PC-3 (cell line): ENCODE results near the gene HNRNPA2B1. TPM values are rescaled to one million over a fixed set of nuclear protein-coding genes. Genes with fewer than 3 reads are reported as not detected.

Experiments used
- ATAC-seq: fragments of 200-7000 bp; cut with Tn5 transposase; 2 replicates; pipeline ENCODE4 v1.9.1; 2020; ENCODE audit warnings: mild to moderate bottlenecking, moderate library complexity
- BruUV-seq: library from RNA; stranded (reverse); fragments of 400-500 nt; replicated peaks from 2 replicates; lab custom pipeline; 2021; lab: Mats Ljungman, UMichigan
- CTCF ChIA-PET: fragments of 300-600 bp; sonication (Branson Sonifier 250); formaldehyde crosslinking; loops from one replicate; lab custom pipeline; 2022; ENCODE audit warnings: antibody characterized with exemption; lab: Charles Lee
- POLR2A ChIA-PET: fragments of 300-600 bp; sonication (Branson Sonifier 250); formaldehyde crosslinking; loops from one replicate; lab custom pipeline; 2022; ENCODE audit warnings: antibody characterized with exemption; ENCODE audit not compliant: unreplicated experiment; lab: Charles Lee
- DNase-seq: peaks from one replicate; pipeline ENCODE4 v3.0.0-alpha.2; 2015
- H2AFZ ChIP-seq: fragments of 300-600 bp; sonication (generic); 2 replicates; pipeline ENCODE4 v1.6.0; 2016; ENCODE audit warnings: antibody characterized with exemption, low read length
- H3F3A ChIP-seq: fragments of 300-600 bp; sonication (generic); one replicate; pipeline ENCODE4 v1.6.0; 2017; ENCODE audit warnings: antibody characterized with exemption, low read length, control low read depth, mild to moderate bottlenecking; ENCODE audit not compliant: unreplicated experiment
- H3K27ac ChIP-seq: fragments of 300-600 bp; sonication (generic); 2 replicates; pipeline ENCODE4 v1.5.1; 2016; ENCODE audit warnings: mild to moderate bottlenecking, low read length
- H3K27me3 ChIP-seq: fragments of 300-600 bp; sonication (generic); 2 replicates; pipeline ENCODE4 v1.6.1; 2016; ENCODE audit warnings: low read length, mixed read lengths
- H3K36me3 ChIP-seq: fragments of 300-600 bp; sonication (generic); 2 replicates; pipeline ENCODE4 v1.6.1; 2016; ENCODE audit warnings: low read depth, mixed run types, low read length, mixed read lengths
- H3K4me1 ChIP-seq: fragments of 300-600 bp; sonication (generic); 2 replicates; pipeline ENCODE4 v1.5.1; 2016; ENCODE audit warnings: low read length; ENCODE audit not compliant: insufficient read depth
- H3K4me2 ChIP-seq: fragments of 300-600 bp; sonication (generic); 2 replicates; pipeline ENCODE4 v1.6.0; 2016; ENCODE audit warnings: low read length
- H3K4me3 ChIP-seq: fragments of 300-600 bp; sonication (generic); 2 replicates; pipeline ENCODE4 v1.5.1; 2016; ENCODE audit warnings: mild to moderate bottlenecking, low read length, mixed read lengths
- H3K79me2 ChIP-seq: fragments of 300-600 bp; sonication (generic); 2 replicates; pipeline ENCODE4 v1.6.1; 2017; ENCODE audit warnings: low read length, mixed read lengths
- H3K9ac ChIP-seq: fragments of 300-600 bp; sonication (generic); 2 replicates; pipeline ENCODE4 v1.6.0; 2016; ENCODE audit warnings: mild to moderate bottlenecking, low read length
- H3K9me2 ChIP-seq: fragments of 300-600 bp; sonication (generic); replicated peaks from 2 replicates; pipeline ENCODE4 v1.6.1; 2016; ENCODE audit warnings: mixed run types, low read length, mixed read lengths
- H3K9me3 ChIP-seq: fragments of 300-600 bp; sonication (generic); 2 replicates; pipeline ENCODE4 v1.6.1; 2016; ENCODE audit warnings: low read length, mixed read lengths
- H4K20me1 ChIP-seq: fragments of 300-600 bp; sonication (generic); 2 replicates; pipeline ENCODE4 v1.6.1; 2016; ENCODE audit warnings: low read length, mixed read lengths
- EZH2 ChIP-seq: fragments of 300-600 bp; sonication (generic); IDR thresholded peaks from one replicate; pipeline ENCODE4 v1.6.1; 2017; ENCODE audit warnings: antibody characterized with exemption, mild to moderate bottlenecking, low read length; ENCODE audit not compliant: unreplicated experiment
- EZH2phosphoT487 ChIP-seq: fragments of 300-600 bp; sonication (generic); IDR thresholded peaks from 2 replicates; pipeline ENCODE4 v1.6.1; 2018; ENCODE audit warnings: mild to moderate bottlenecking, antibody characterized with exemption, low read length, borderline replicate concordance
- intact Hi-C: fragments of 100-400 bp; cut with micrococcal nuclease; formaldehyde crosslinking; loops from 2 replicates; pipeline ENCODE4 v1.9.0; 2023
- total RNA-seq: library from RNA; depleted of rRNA; stranded (reverse); fragments of >200 nt; gene quantifications from 2 replicates; pipeline ENCODE4 v1.2.3, GENCODE V29; 2014
- TF ChIP-seq, protein P1 (sequence below): fragments of 300-600 bp; sonication (generic); conservative IDR thresholded peaks from 2 replicates; pipeline ENCODE4 v1.5.1; 2017; ENCODE audit warnings: antibody characterized with exemption, low read depth, mild to moderate bottlenecking, low read length

Gene HNRNPA2B1
- total RNA-seq, 1 experiment from 2014 or later = 304 TPM

DNA sequence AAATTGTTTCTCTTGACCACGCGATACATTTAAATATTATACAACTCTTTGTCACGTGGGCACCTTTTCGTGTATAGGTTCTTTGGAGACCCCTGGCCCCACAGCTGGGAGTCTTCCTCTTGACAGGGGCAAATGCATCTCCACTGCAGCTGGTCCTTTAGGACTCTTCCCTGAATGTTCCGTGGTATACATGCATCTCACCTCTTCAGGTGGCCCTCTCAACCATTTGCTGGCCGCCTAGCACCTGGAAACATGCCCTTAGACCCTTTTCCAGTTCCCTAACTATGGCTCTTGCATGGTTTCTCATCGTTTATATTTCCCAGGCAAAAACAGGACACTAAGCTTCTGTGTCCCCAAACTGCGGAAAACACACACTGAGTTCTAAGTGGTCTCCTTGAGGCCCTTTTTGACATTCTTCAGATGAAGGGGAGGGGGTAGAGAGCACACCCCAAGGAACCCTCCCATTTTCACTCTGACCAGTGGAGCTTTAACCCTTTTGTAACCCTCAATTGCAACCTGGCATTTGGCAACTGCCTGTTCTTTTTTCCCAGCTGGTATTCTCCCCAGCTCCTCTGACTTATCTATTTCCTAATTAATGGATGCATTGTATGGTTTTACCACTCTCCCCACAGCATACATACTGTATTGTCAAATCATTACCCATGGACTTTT is 20.6 kb downstream of the HNRNPA2B1 start:
- no peaks in the 10 kb centered on the region for H3F3A ChIP-seq
- H3K9me3 ChIP-seq = no peaks in the 10 kb centered on the region
- ChIA-PET CTCF (interaction anchor here (0.5 to 1.1 kb wide), 3 partner anchors 89 to 219 kb away, joined by 3 to 4 read pairs (median 3); no protein-coding TSS in a partner anchor), POLR2A (interaction anchor here (0.6 kb wide), 1 partner anchor 23 kb away, joined by 3 read pairs; no protein-coding TSS in a partner anchor)
- no peaks in the 10 kb centered on the region for H3K79me2 ChIP-seq
- no peaks in the 10 kb centered on the region for H3K4me1 ChIP-seq
- no peak overlapping the region for H3K4me3 ChIP-seq
- H3K27me3 ChIP-seq = no peaks in the 10 kb centered on the region
- no peak overlapping the region for H2AFZ ChIP-seq
- no peak overlapping the region for H3K9ac ChIP-seq
- TF ChIP-seq EZH2 = no peak
- TF ChIP-seq, protein P1, sequence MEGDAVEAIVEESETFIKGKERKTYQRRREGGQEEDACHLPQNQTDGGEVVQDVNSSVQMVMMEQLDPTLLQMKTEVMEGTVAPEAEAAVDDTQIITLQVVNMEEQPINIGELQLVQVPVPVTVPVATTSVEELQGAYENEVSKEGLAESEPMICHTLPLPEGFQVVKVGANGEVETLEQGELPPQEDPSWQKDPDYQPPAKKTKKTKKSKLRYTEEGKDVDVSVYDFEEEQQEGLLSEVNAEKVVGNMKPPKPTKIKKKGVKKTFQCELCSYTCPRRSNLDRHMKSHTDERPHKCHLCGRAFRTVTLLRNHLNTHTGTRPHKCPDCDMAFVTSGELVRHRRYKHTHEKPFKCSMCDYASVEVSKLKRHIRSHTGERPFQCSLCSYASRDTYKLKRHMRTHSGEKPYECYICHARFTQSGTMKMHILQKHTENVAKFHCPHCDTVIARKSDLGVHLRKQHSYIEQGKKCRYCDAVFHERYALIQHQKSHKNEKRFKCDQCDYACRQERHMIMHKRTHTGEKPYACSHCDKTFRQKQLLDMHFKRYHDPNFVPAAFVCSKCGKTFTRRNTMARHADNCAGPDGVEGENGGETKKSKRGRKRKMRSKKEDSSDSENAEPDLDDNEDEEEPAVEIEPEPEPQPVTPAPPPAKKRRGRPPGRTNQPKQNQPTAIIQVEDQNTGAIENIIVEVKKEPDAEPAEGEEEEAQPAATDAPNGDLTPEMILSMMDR = no peak
- TF ChIP-seq EZH2phosphoT487 = no peak
- H3K4me2 ChIP-seq = no peak overlapping the region
- BruUV-seq = no TSS peak
- H4K20me1 ChIP-seq = no peaks in the 10 kb centered on the region
- no peaks in the 10 kb centered on the region for H3K36me3 ChIP-seq
- no peak for ATAC-seq
- no peak for DNase-seq
- no peak overlapping the region for H3K27ac ChIP-seq
- H3K9me2 ChIP-seq = no peaks in the 10 kb centered on the region
- intact Hi-C loops = loop anchor here (2.0 kb wide), 1 partner anchor 23 kb away; no protein-coding TSS in a partner anchor

GRCh38 chr7:26179422-26179821 is 21.1 kb downstream of the HNRNPA2B1 start:
- H3F3A ChIP-seq = no peaks in the 10 kb centered on the region
- H3K79me2 ChIP-seq = 0 out of 2 replicates have a peak, but pooled peaks cover 3% of the 10 kb centered on the region
- H3K27me3 ChIP-seq = no peaks in the 10 kb centered on the region
- ChIA-PET CTCF (interaction anchor here (0.5 to 1.1 kb wide), 2 partner anchors 89 to 220 kb away, joined by 3 to 4 read pairs; no protein-coding TSS in a partner anchor), POLR2A (interaction anchor here (0.6 kb wide), 1 partner anchor 9 kb away, joined by 15 read pairs; no protein-coding TSS in a partner anchor)
- no peaks in the 10 kb centered on the region for H4K20me1 ChIP-seq
- intact Hi-C loops = no loop called here
- H3K4me2 ChIP-seq = no peak overlapping the region
- H3K9me3 ChIP-seq = no peaks in the 10 kb centered on the region
- TF ChIP-seq EZH2phosphoT487 = no peak
- no peak for TF ChIP-seq EZH2
- TF ChIP-seq, protein P1 = no peak
- no peaks in the 10 kb centered on the region for H3K4me1 ChIP-seq
- H3K27ac ChIP-seq = no peak overlapping the region
- H3K9me2 ChIP-seq = no peaks in the 10 kb centered on the region
- no peak overlapping the region for H2AFZ ChIP-seq
- no peak overlapping the region for H3K4me3 ChIP-seq
- BruUV-seq = no TSS peak
- no peak overlapping the region for H3K9ac ChIP-seq
- no peak for DNase-seq
- H3K36me3 ChIP-seq = no peaks in the 10 kb centered on the region
- ATAC-seq = no peak
